Measurements from ENCODE around the gene DGKQ.

Gene DGKQ

GRCh38 chr4:996030-996996 is 22.9 kb upstream of the DGKQ start:
- FAIRE-seq (no peak), DNase-seq (ENCODE audit: low spot score) (no peak)

GRCh38 chr4:995311-996026 is 22.1 kb upstream of the DGKQ start:
- DNase-seq (ENCODE audit: low spot score) (no peak), FAIRE-seq (no peak)

- DNase-seq (ENCODE audit: low spot score) = no peak
- no peak for FAIRE-seq
Observed at GRCh38 chr4:993111-994029, 20.0 kb upstream of the DGKQ start, which contains the start of gene SLC26A1. SLC26A1 (minus strand) TSS chr4:993404; CDS start chr4:991703, 1,701 bp downstream.

- no peak for FAIRE-seq
- DNase-seq (ENCODE audit: low spot score) = no peak
Observed at GRCh38 chr4:992297-993110, 19.1 kb upstream of the DGKQ start.

GRCh38 chr4:991451-992296 is 18.3 kb upstream of the DGKQ start:
- no peak for FAIRE-seq

GRCh38 chr4:990746-991367 is 17.5 kb upstream of the DGKQ start:
- DNase-seq (ENCODE audit: low spot score) (no peak), FAIRE-seq (no peak)

More at GRCh38 chr4:991451-992296, 18.3 kb upstream of the DGKQ start:
- no peak for DNase-seq (ENCODE audit: low spot score)

- DNase-seq (ENCODE audit: low spot score) = no peak
- FAIRE-seq = no peak
Observed at GRCh38 chr4:989722-990471, 16.5 kb upstream of the DGKQ start.

- no peak for FAIRE-seq
- no peak for DNase-seq (ENCODE audit: low spot score)
Observed at GRCh38 chr4:988726-989721, 15.7 kb upstream of the DGKQ start.

GRCh38 chr4:987624-988513 is 14.5 kb upstream of the DGKQ start:
- FAIRE-seq (no peak), DNase-seq (ENCODE audit: low spot score) (no peak)

GRCh38 chr4:986879-987623 is 13.7 kb upstream of the DGKQ start, which contains the start of gene IDUA:
IDUA (plus strand) TSS chr4:987044; CDS start chr4:987085, 41 bp downstream.
- peak; percentile 76 for DNase-seq (ENCODE audit: low spot score)

GRCh38 chr4:986428-986878 is 13.1 kb upstream of the DGKQ start:
- no peak for DNase-seq (ENCODE audit: low spot score)
- FAIRE-seq = no peak

More at GRCh38 chr4:986879-987623, 13.7 kb upstream of the DGKQ start, which contains the start of gene IDUA:
- FAIRE-seq = no peak

- FAIRE-seq (no peak), DNase-seq (ENCODE audit: low spot score) (no peak)
Observed at GRCh38 chr4:985123-985830, 11.9 kb upstream of the DGKQ start.

- DNase-seq (ENCODE audit: low spot score) = no peak
- no peak for FAIRE-seq
Observed at GRCh38 chr4:984336-985054, 11.1 kb upstream of the DGKQ start.

GRCh38 chr4:982814-983213 is 9.4 kb upstream of the DGKQ start:
- FAIRE-seq = no peak
- DNase-seq (ENCODE audit: low spot score) = no peak

All from urothelium cell line (cell line).